Ovary (tissue), 9 donors: ENCODE measurements around the gene KIF26B. TPM values are rescaled to one million over a fixed set of nuclear protein-coding genes. Genes with fewer than 3 reads are reported as not detected.

Experiments used
- DNase-seq, 5 donors: peaks; one replicate each; pipeline ENCODE4 v3.0.0-alpha.2; 2019 to 2020
- H3K27ac ChIP-seq, 2 donors: fragments of 200-600 bp; one replicate each; pipeline versions ENCODE4 v1.5.1 to v1.8.0; 2019 to 2022
- H3K27me3 ChIP-seq: fragments of 200-600 bp; one replicate; pipeline ENCODE4 v1.8.0; 2022
- H3K36me3 ChIP-seq: fragments of 200-600 bp; sonication (generic); one replicate; pipeline ENCODE4 v1.5.1; 2019
- H3K4me1 ChIP-seq: one replicate; pipeline ENCODE4 v1.8.1; 2013; ENCODE audit warnings: mild to moderate bottlenecking, moderate library complexity; ENCODE audit not compliant: insufficient read depth
- H3K4me3 ChIP-seq: fragments of 200-600 bp; sonication (generic); one replicate; pipeline ENCODE4 v1.5.1; 2017
- H3K9me3 ChIP-seq, 2 donors: fragments of 200-600 bp in 1 of 2; sonication (generic) in 1 of 2; one replicate each; pipeline versions ENCODE4 v1.5.1 to v1.8.1; 2013 to 2019; ENCODE audit warnings: mild to moderate bottlenecking in 1 of 2, moderate library complexity in 1 of 2
- CTCF ChIP-seq, 3 donors: fragments of 450-650 bp in 2 of 3; fragments of 200-600 bp in 1 of 3; IDR thresholded peaks; one replicate each; pipeline versions ENCODE4 v1.5.1 to v1.8.0; 2016 to 2022; ENCODE audit warnings: antibody characterized with exemption in 3 of 3, mild to moderate bottlenecking in 1 of 3
- EP300 ChIP-seq: sonication (generic); formaldehyde crosslinking; IDR thresholded peaks from one replicate; pipeline ENCODE4 v1.6.1; 2017; ENCODE audit warnings: antibody characterized with exemption
- POLR2A ChIP-seq: fragments of 450-650 bp; IDR thresholded peaks from one replicate; pipeline ENCODE4 v1.6.1; 2017; ENCODE audit warnings: antibody characterized with exemption, mild to moderate bottlenecking, moderate library complexity
- WGBS, 3 donors: extraction: QIAGEN DNeasy Blood & Tissue Kit in 1 of 3; methylation state at CpG; one replicate each; pipeline versions ENCODE4 v1.1.5 to v1.1.7; 2013 to 2017; 5-methylcytosine and 5-hydroxymethylcytosine counted together
- intact Hi-C, 4 donors: fragments of 100-400 bp; cut with DNase I; formaldehyde crosslinking; loops; one replicate each; pipeline versions ENCODE4 v1.11.0 to v1.15.1; 2022 to 2023
- polyA plus RNA-seq, 2 donors: library from polyadenylated mRNA; stranded (reverse); fragments of 200-250 nt in 1 of 2; fragments of 350-450 nt in 1 of 2; fragmentation: Illumina TruSeq in 1 of 2; extraction: RNeasy Lipid Tissue Mini Kit (QIAGEN cat#74804) in 1 of 2; gene quantifications; one replicate each; pipeline ENCODE4 v1.2.3, GENCODE V29; 2013 to 2014
- total RNA-seq, 7 donors: library from RNA; depleted of rRNA in 2 of 7; stranded (reverse); fragments of >200 nt in 2 of 7; fragmentation: NEBNext Ultra II Directional in 3 of 7; extraction: Animal tissue kit (Norgen Biotek cat#: 25700) in 3 of 7; gene quantifications; one replicate each; pipeline versions ENCODE4 v1.1.0 to v1.2.4, GENCODE V29; 2016 to 2023
- donor health status: DM: no; HTN: no; CAD: no; lungs with moderate emphysema.
- donor health status: DM: no; HTN: no; CAD: no.
- donor health status: Bipolar disorder and iron deficiency.
- donor health status: DM: yes; HTN: yes; CAD: no.
- donor health status: DM: no; HTN: no; CAD: no.
- donor health status: DM: yes; HTN: yes; CAD: no.

Gene KIF26B
- total and polyA plus RNA-seq, 9 donors = 0.28 to 4.0 (median 0.54) TPM

GRCh38 chr1:245459621-245460020, 304.8 kb downstream of the KIF26B start:
- H3K27me3 ChIP-seq = no peaks in the 10 kb centered on the region
- no peaks in the 10 kb centered on the region for H3K9me3 ChIP-seq
- intact Hi-C loops = no loop called here
- no peak overlapping the region for H3K27ac ChIP-seq
- no peak for TF ChIP-seq POLR2A
- TF ChIP-seq CTCF (IDR thresholded peaks at IDR 0.05) = no peak
- TF ChIP-seq EP300 = no peak
- H3K4me3 ChIP-seq = no peak overlapping the region
- H3K4me1 ChIP-seq = no peaks in the 10 kb centered on the region
- 87 to 90% (median 90%) methylated on average over 3 of the region's 3 CpGs for WGBS, 3 donors
- DNase-seq = no peak
- no peaks in the 10 kb centered on the region for H3K36me3 ChIP-seq

- no peak for TF ChIP-seq CTCF (IDR thresholded peaks at IDR 0.05)
- no peak for TF ChIP-seq POLR2A
- TF ChIP-seq EP300 = no peak
- intact Hi-C loops = no loop called here
- Histone ChIP-seq H3K27ac (no peak overlapping the region), H3K27me3 (no peaks in the 10 kb centered on the region), H3K4me1 (no peaks in the 10 kb centered on the region), H3K9me3 (no peaks in the 10 kb centered on the region), H3K36me3 (no peaks in the 10 kb centered on the region), H3K4me3 (no peak overlapping the region)
- WGBS, 3 donors = 91 to 95% (median 94%) methylated on average over 5 of the region's 5 CpGs
- DNase-seq = no peak
Measured at GRCh38 chr1:245461681-245462080, 306.9 kb downstream of the KIF26B start.

GRCh38 chr1:245462161-245462560, 307.4 kb downstream of the KIF26B start:
- no peaks in the 10 kb centered on the region for H3K36me3 ChIP-seq
- WGBS, 3 donors = 79 to 96% (median 80%) methylated on average over 7 of the region's 7 CpGs
- no peak overlapping the region for H3K27ac ChIP-seq
- DNase-seq = no peak
- no peaks in the 10 kb centered on the region for H3K27me3 ChIP-seq
- H3K9me3 ChIP-seq = no peaks in the 10 kb centered on the region
- intact Hi-C loops = no loop called here
- H3K4me1 ChIP-seq = no peaks in the 10 kb centered on the region
- no peak overlapping the region for H3K4me3 ChIP-seq
- TF ChIP-seq EP300 = no peak
- TF ChIP-seq CTCF (IDR thresholded peaks at IDR 0.05) = no peak
- TF ChIP-seq POLR2A = no peak

- intact Hi-C loops = no loop called here
- no peaks in the 10 kb centered on the region for H3K4me1 ChIP-seq
- H3K4me3 ChIP-seq = no peak overlapping the region
- H3K27ac ChIP-seq = no peak overlapping the region
- 80 to 84% (median 84%) methylated on average over 11 of the region's 11 CpGs for WGBS, 3 donors
- DNase-seq = no peak
- TF ChIP-seq CTCF (IDR thresholded peaks at IDR 0.05) = no peak
- no peak for TF ChIP-seq EP300
- no peak for TF ChIP-seq POLR2A
- H3K36me3 ChIP-seq = no peaks in the 10 kb centered on the region
- no peaks in the 10 kb centered on the region for H3K9me3 ChIP-seq
- no peaks in the 10 kb centered on the region for H3K27me3 ChIP-seq
Measured at GRCh38 chr1:245463392-245464165, 308.8 kb downstream of the KIF26B start.
